Tibial nerve (tissue), 4 donors: Measurements from ENCODE around the gene NOLC1. TPM values are rescaled to one million over a fixed set of nuclear protein-coding genes. Genes with fewer than 3 reads are reported as not detected.
"Not testable (repeated sequence)": the region's sequence is repeated elsewhere in the genome, so short reads cannot be mapped to it uniquely, and the experiment has no call there.

Experiments used
- DNase-seq, 2 donors: peaks; one replicate each; pipeline ENCODE4 v3.0.0-alpha.2; 2019; ENCODE audit warnings: low spot score in 2 of 2
- H3K27ac ChIP-seq, 4 donors: fragments of 200-600 bp; sonication (generic) in 3 of 4; one replicate each; pipeline ENCODE4 v1.5.1; 2017 to 2019; ENCODE audit warnings: mild to moderate bottlenecking in 1 of 4
- H3K27me3 ChIP-seq, 2 donors: fragments of 200-600 bp; sonication (generic) in 1 of 2; one replicate each; pipeline versions ENCODE4 v1.5.1 to v1.6.0; 2017 to 2019
- H3K36me3 ChIP-seq, 3 donors: fragments of 200-600 bp; sonication (generic); one replicate each; pipeline ENCODE4 v1.5.1; 2018 to 2019
- H3K4me1 ChIP-seq, 4 donors: fragments of 200-600 bp; sonication (generic) in 3 of 4; one replicate each; pipeline ENCODE4 v1.5.1; 2017 to 2019
- H3K4me3 ChIP-seq, 4 donors: fragments of 200-600 bp; sonication (generic) in 3 of 4; one replicate each; pipeline ENCODE4 v1.5.1; 2017 to 2019; ENCODE audit warnings: mild to moderate bottlenecking in 1 of 4, moderate library complexity in 1 of 4
- H3K9me3 ChIP-seq, 4 donors: fragments of 200-600 bp; sonication (generic) in 3 of 4; one replicate each; pipeline ENCODE4 v1.5.1; 2017 to 2019
- CTCF ChIP-seq, 5 experiments: fragments of 200-600 bp in 3 of 5; fragments of 450-650 bp in 2 of 5; sonication (generic) in 3 of 5; IDR thresholded peaks; one replicate each; pipeline ENCODE4 v1.5.1; 2016 to 2019; ENCODE audit warnings: antibody characterized with exemption in 5 of 5, mild to moderate bottlenecking in 3 of 5, moderate library complexity in 2 of 5
- EP300 ChIP-seq, 2 donors: sonication (generic); formaldehyde crosslinking; IDR thresholded peaks; one replicate each; pipeline ENCODE4 v1.6.1; 2017; ENCODE audit warnings: antibody characterized with exemption in 2 of 2, mild to moderate bottlenecking in 1 of 2
- POLR2A ChIP-seq, 2 donors: fragments of 450-650 bp; IDR thresholded peaks; one replicate each; pipeline ENCODE4 v1.6.1; 2017; ENCODE audit warnings: antibody characterized with exemption in 2 of 2, mild to moderate bottlenecking in 2 of 2, moderate library complexity in 2 of 2
- WGBS, 2 donors: methylation state at CpG; one replicate each; pipeline ENCODE4 v1.1.5; 2018; 5-methylcytosine and 5-hydroxymethylcytosine counted together
- total RNA-seq, 4 donors: library from RNA; depleted of rRNA; stranded (reverse); fragments of >200 nt; gene quantifications; one replicate each; pipeline ENCODE4 v1.1.0, GENCODE V29; 2016

Gene NOLC1
- total RNA-seq, 4 donors from 2014 or later = 31.2 to 58.2 (median 51.4) TPM

GRCh38 chr10:102185811-102186527 lies 33.8 kb downstream of the NOLC1 start:
- Histone ChIP-seq H3K4me1 (peaks cover 0 to 14% (median 5%) of the 10 kb centered on the region in 4 donors), H3K4me3 (no peak overlapping the region), H3K36me3 (no peaks in the 10 kb centered on the region), H3K27me3 (no peaks in the 10 kb centered on the region), H3K27ac (no peak overlapping the region), H3K9me3 (no peaks in the 10 kb centered on the region)
- DNase-seq = no peak
- TF ChIP-seq CTCF (IDR thresholded peaks at IDR 0.05) (no peak), POLR2A (IDR thresholded peaks at IDR 0.05) (no peak), EP300 (IDR thresholded peaks at IDR 0.05) (no peak)
- WGBS, 2 donors = 81 to 84% methylated on average over 15 of the region's 15 CpGs

GRCh38 chr10:102188298-102188940 lies 36.2 kb downstream of the NOLC1 start:
- Histone ChIP-seq H3K27ac (no peak overlapping the region), H3K9me3 (peaks cover 0 to 7% (median 0%) of the 10 kb centered on the region in 4 donors), H3K4me1 (peaks cover 0 to 14% (median 5%) of the 10 kb centered on the region in 4 donors), H3K27me3 (no peaks in the 10 kb centered on the region), H3K4me3 (no peak overlapping the region), H3K36me3 (no peaks in the 10 kb centered on the region)
- 55 to 63% methylated on average over 3 of the region's 3 CpGs for WGBS, 2 donors
- no peak for DNase-seq
- TF ChIP-seq EP300 (IDR thresholded peaks at IDR 0.05) (no peak), CTCF (IDR thresholded peaks at IDR 0.05) (no peak), POLR2A (IDR thresholded peaks at IDR 0.05) (no peak)

- H3K36me3 ChIP-seq, H3K9me3 ChIP-seq, DNase-seq, H3K4me3 ChIP-seq, H3K27me3 ChIP-seq: not testable (repeated sequence)
- 45 to 60% methylated on average over 5 to 7 of the region's 7 CpGs for WGBS, 2 donors
- Histone ChIP-seq H3K27ac (peak overlapping the region in 3 of 4 donors; percentile 5 to 70 (median 43)), H3K4me1 (peaks cover 0 to 14% (median 5%) of the 10 kb centered on the region in 4 donors)
Observed at GRCh38 chr10:102188941-102189898, 37.0 kb downstream of the NOLC1 start.

- Histone ChIP-seq H3K4me1 (peaks cover 0 to 14% (median 5%) of the 10 kb centered on the region in 4 donors), H3K4me3 (no peak overlapping the region), H3K36me3 (no peaks in the 10 kb centered on the region), H3K27me3 (no peaks in the 10 kb centered on the region), H3K27ac (no peak overlapping the region), H3K9me3 (peaks cover 0 to 7% (median 0%) of the 10 kb centered on the region in 4 donors)
- WGBS, 2 donors = 79 to 81% methylated on average over 7 of the region's 7 CpGs
- DNase-seq = no peak
- no peak for TF ChIP-seq EP300 (IDR thresholded peaks at IDR 0.05)
- TF ChIP-seq CTCF (IDR thresholded peaks at IDR 0.05) = no peak
- TF ChIP-seq POLR2A (IDR thresholded peaks at IDR 0.05) = no peak
Observed at GRCh38 chr10:102191956-102192355, 39.8 kb downstream of the NOLC1 start.

GRCh38 chr10:102195296-102195870 lies 43.2 kb downstream of the NOLC1 start:
- WGBS, 2 donors = 77 to 79% methylated on average over 6 of the region's 6 CpGs
- H3K9me3 ChIP-seq = peaks cover 0 to 7% (median 0%) of the 10 kb centered on the region in 4 donors
- H3K4me1 ChIP-seq = no peaks in the 10 kb centered on the region
- no peaks in the 10 kb centered on the region for H3K27me3 ChIP-seq
- H3K27ac ChIP-seq = no peak overlapping the region
- no peak overlapping the region for H3K4me3 ChIP-seq
- DNase-seq = no peak
- H3K36me3 ChIP-seq = no peaks in the 10 kb centered on the region
- no peak for TF ChIP-seq EP300 (IDR thresholded peaks at IDR 0.05)
- TF ChIP-seq CTCF (IDR thresholded peaks at IDR 0.05) = no peak
- TF ChIP-seq POLR2A (IDR thresholded peaks at IDR 0.05) = no peak
